ENCODE data around the gene FOXN3.

The FOXN3 gene

GRCh38 chr14:89277203-89277602 is 139.8 kb downstream of the FOXN3 start:
- DNase-seq (ENCODE audit: extremely low spot score): no peak
- TF ChIP-seq NFRKB (IDR thresholded peaks at IDR 0.05) (no peak), TARDBP (IDR thresholded peaks at IDR 0.05) (no peak), FOXA1 (IDR thresholded peaks at IDR 0.05) (no peak), BHLHE40 (IDR thresholded peaks at IDR 0.05; ENCODE audit: borderline replicate concordance) (no peak), SP1 (IDR thresholded peaks at IDR 0.05) (no peak), LEF1 (IDR thresholded peaks at IDR 0.05; ENCODE audit: borderline replicate concordance) (no peak), HDGF (IDR thresholded peaks at IDR 0.05; ENCODE audit: borderline replicate concordance) (no peak), PKNOX1 (IDR thresholded peaks at IDR 0.05) (no peak), ZNF384 (IDR thresholded peaks at IDR 0.05) (no peak), ELF4 (IDR thresholded peaks at IDR 0.05) (no peak), ARNT (IDR thresholded peaks at IDR 0.05) (no peak), L3MBTL2 (conservative IDR thresholded peaks at IDR 0.05) (no peak), FOXM1 (IDR thresholded peaks at IDR 0.05; ENCODE audit: borderline replicate concordance) (no peak)
- ChIA-PET POLR2A (no interaction called here), CTCF (no interaction called here)

DNA sequence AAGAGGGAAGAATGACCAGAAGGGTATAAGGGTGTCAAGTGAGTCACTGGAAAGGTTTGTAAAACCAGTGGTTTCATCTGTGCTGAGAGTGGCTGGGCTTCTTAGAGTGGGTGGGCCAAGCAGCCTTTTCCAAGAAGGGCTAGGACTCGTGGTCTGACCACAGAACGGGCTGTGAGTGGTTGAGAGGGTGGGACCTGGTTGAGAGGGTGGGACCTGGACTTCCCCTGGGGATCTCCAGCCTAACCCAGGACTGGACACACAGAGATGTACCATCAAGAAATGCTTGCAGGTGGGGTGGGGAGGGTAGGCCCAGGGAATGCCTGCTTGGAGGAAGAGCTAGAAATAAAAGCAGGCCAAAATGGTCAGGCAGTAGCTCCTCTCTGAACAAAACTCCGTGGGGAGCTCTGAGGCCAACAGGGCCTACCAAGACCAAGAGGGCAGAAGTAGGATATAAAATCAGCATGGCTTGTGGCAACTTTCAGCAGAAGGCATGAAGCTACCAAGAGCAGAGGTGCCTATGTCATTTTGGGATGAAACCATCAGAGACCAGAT is 140.5 kb downstream of the FOXN3 start:
- DNase-seq (ENCODE audit: extremely low spot score): no peak
- CTCF ChIA-PET: no interaction called here
- POLR2A ChIA-PET: no interaction called here
- TF ChIP-seq PKNOX1 (IDR thresholded peaks at IDR 0.05): no peak
- TF ChIP-seq TARDBP (IDR thresholded peaks at IDR 0.05): no peak
- no peak for TF ChIP-seq BHLHE40 (IDR thresholded peaks at IDR 0.05; ENCODE audit: borderline replicate concordance)
- TF ChIP-seq SUZ12 (IDR thresholded peaks at IDR 0.05): no peak
- no peak for TF ChIP-seq ARNT (IDR thresholded peaks at IDR 0.05)
- TF ChIP-seq LEF1 (IDR thresholded peaks at IDR 0.05; ENCODE audit: borderline replicate concordance): no peak
- TF ChIP-seq L3MBTL2 (conservative IDR thresholded peaks at IDR 0.05): no peak
- TF ChIP-seq FOXK2 (IDR thresholded peaks at IDR 0.05): no peak
- TF ChIP-seq FOXA1 (IDR thresholded peaks at IDR 0.05): no peak
- TF ChIP-seq NFRKB (IDR thresholded peaks at IDR 0.05): no peak
- no peak for TF ChIP-seq FOXM1 (IDR thresholded peaks at IDR 0.05; ENCODE audit: borderline replicate concordance)
- TF ChIP-seq HDGF (IDR thresholded peaks at IDR 0.05; ENCODE audit: borderline replicate concordance): no peak

- CTCF ChIA-PET: no interaction called here
- no peak for DNase-seq (ENCODE audit: extremely low spot score)
- TF ChIP-seq ZNF384 (IDR thresholded peaks at IDR 0.05): no peak
- TF ChIP-seq SUZ12 (IDR thresholded peaks at IDR 0.05): no peak
- no peak for TF ChIP-seq NFRKB (IDR thresholded peaks at IDR 0.05)
- TF ChIP-seq CTBP1 (IDR thresholded peaks at IDR 0.05; ENCODE audit: borderline replicate concordance): no peak
- TF ChIP-seq HDGF (IDR thresholded peaks at IDR 0.05; ENCODE audit: borderline replicate concordance): no peak
- no peak for TF ChIP-seq ELF4 (IDR thresholded peaks at IDR 0.05)
- TF ChIP-seq PKNOX1 (IDR thresholded peaks at IDR 0.05): no peak
- no peak for TF ChIP-seq SP1 (IDR thresholded peaks at IDR 0.05)
- no peak for TF ChIP-seq TARDBP (IDR thresholded peaks at IDR 0.05)
- no peak for TF ChIP-seq FOXA1 (IDR thresholded peaks at IDR 0.05)
- TF ChIP-seq FOXK2 (IDR thresholded peaks at IDR 0.05): no peak
- no peak for TF ChIP-seq ARNT (IDR thresholded peaks at IDR 0.05)
- no peak for TF ChIP-seq LEF1 (IDR thresholded peaks at IDR 0.05; ENCODE audit: borderline replicate concordance)
- no peak for TF ChIP-seq BHLHE40 (IDR thresholded peaks at IDR 0.05; ENCODE audit: borderline replicate concordance)
- TF ChIP-seq L3MBTL2 (conservative IDR thresholded peaks at IDR 0.05): no peak
- no peak for TF ChIP-seq FOXM1 (IDR thresholded peaks at IDR 0.05; ENCODE audit: borderline replicate concordance)
- POLR2A ChIA-PET: no interaction called here
These were observed 146.4 kb downstream of the FOXN3 start for GRCh38 chr14:89270439-89271227.

- no peak for DNase-seq (ENCODE audit: extremely low spot score)
- POLR2A ChIA-PET: no interaction called here
- CTCF ChIA-PET: no interaction called here
- no peak for TF ChIP-seq SUZ12 (IDR thresholded peaks at IDR 0.05)
- no peak for TF ChIP-seq FOXM1 (IDR thresholded peaks at IDR 0.05; ENCODE audit: borderline replicate concordance)
- TF ChIP-seq NFRKB (IDR thresholded peaks at IDR 0.05): no peak
- no peak for TF ChIP-seq L3MBTL2 (conservative IDR thresholded peaks at IDR 0.05)
- no peak for TF ChIP-seq ELF4 (IDR thresholded peaks at IDR 0.05)
- no peak for TF ChIP-seq ARNT (IDR thresholded peaks at IDR 0.05)
- no peak for TF ChIP-seq SP1 (IDR thresholded peaks at IDR 0.05)
- TF ChIP-seq BHLHE40 (IDR thresholded peaks at IDR 0.05; ENCODE audit: borderline replicate concordance): no peak
- no peak for TF ChIP-seq LEF1 (IDR thresholded peaks at IDR 0.05; ENCODE audit: borderline replicate concordance)
- no peak for TF ChIP-seq FOXA1 (IDR thresholded peaks at IDR 0.05)
- no peak for TF ChIP-seq TARDBP (IDR thresholded peaks at IDR 0.05)
- no peak for TF ChIP-seq PKNOX1 (IDR thresholded peaks at IDR 0.05)
- no peak for TF ChIP-seq HDGF (IDR thresholded peaks at IDR 0.05; ENCODE audit: borderline replicate concordance)
- no peak for TF ChIP-seq CTBP1 (IDR thresholded peaks at IDR 0.05; ENCODE audit: borderline replicate concordance)
- TF ChIP-seq FOXK2 (IDR thresholded peaks at IDR 0.05): no peak
- no peak for TF ChIP-seq ZNF384 (IDR thresholded peaks at IDR 0.05)
These were observed 147.6 kb downstream of the FOXN3 start for GRCh38 chr14:89269404-89269803.

GRCh38 chr14:89268514-89268913 is 148.5 kb downstream of the FOXN3 start:
- DNase-seq (ENCODE audit: extremely low spot score): no peak
- ChIA-PET POLR2A (no interaction called here), CTCF (no interaction called here)
- TF ChIP-seq HDGF (IDR thresholded peaks at IDR 0.05; ENCODE audit: borderline replicate concordance) (no peak), L3MBTL2 (conservative IDR thresholded peaks at IDR 0.05) (no peak), ZNF384 (IDR thresholded peaks at IDR 0.05) (no peak), CTBP1 (IDR thresholded peaks at IDR 0.05; ENCODE audit: borderline replicate concordance) (no peak), FOXA1 (IDR thresholded peaks at IDR 0.05) (no peak), TARDBP (IDR thresholded peaks at IDR 0.05) (no peak), BHLHE40 (IDR thresholded peaks at IDR 0.05; ENCODE audit: borderline replicate concordance) (no peak), SUZ12 (IDR thresholded peaks at IDR 0.05) (no peak), ELF4 (IDR thresholded peaks at IDR 0.05) (no peak), ARNT (IDR thresholded peaks at IDR 0.05) (no peak), SP1 (IDR thresholded peaks at IDR 0.05) (no peak), PKNOX1 (IDR thresholded peaks at IDR 0.05) (no peak)
